ENCODE measurements around the gene RNF26.
"Not testable (repeated sequence)": the region's sequence is repeated elsewhere in the genome, so short reads cannot be mapped to it uniquely, and the experiment has no call there.

Gene RNF26

GRCh38 chr11:119382513-119382912 lies 48.2 kb downstream of the RNF26 start:
- H3K9ac ChIP-seq (ENCODE audit: low read length); H3K27ac ChIP-seq (ENCODE audit: low read depth, low read length); H3K9me3 ChIP-seq (ENCODE audit: control insufficient read depth, insufficient read depth, low read depth, low read length); H3K36me3 ChIP-seq (ENCODE audit: control insufficient read depth, insufficient read depth, low read length): not testable (repeated sequence)
- Histone ChIP-seq H3K4me1 (ENCODE audit: control insufficient read depth, insufficient read depth, low read length) (peaks cover 37% of the 10 kb centered on the region), H3K27me3 (ENCODE audit: control insufficient read depth, insufficient read depth, low read length) (peaks cover 12% of the 10 kb centered on the region), H3K4me3 (ENCODE audit: low read depth, low read length) (peak overlapping the region; percentile 72)

- Histone ChIP-seq H3K9ac (ENCODE audit: low read length) (no peak overlapping the region), H3K27ac (ENCODE audit: low read depth, low read length) (no peak overlapping the region), H3K4me3 (ENCODE audit: low read depth, low read length) (no peak overlapping the region), H3K9me3 (ENCODE audit: control insufficient read depth, insufficient read depth, low read depth, low read length) (no peaks in the 10 kb centered on the region), H3K4me1 (ENCODE audit: control insufficient read depth, insufficient read depth, low read length) (peaks cover 19% of the 10 kb centered on the region), H3K27me3 (ENCODE audit: control insufficient read depth, insufficient read depth, low read length) (peaks cover 12% of the 10 kb centered on the region), H3K36me3 (ENCODE audit: control insufficient read depth, insufficient read depth, low read length) (no peaks in the 10 kb centered on the region)
These were observed 50.0 kb downstream of the RNF26 start for GRCh38 chr11:119384332-119384731.
